K562 treated with DMSO at 1 percent for 4 hours (cell line): Measurements from ENCODE around the gene ALG13. TPM values are rescaled to one million over a fixed set of nuclear protein-coding genes. Genes with fewer than 3 reads are reported as not detected.

ENCODE experiments used
- total RNA-seq: library from RNA; unstranded; fragments of 300-600 nt; gene quantifications from 2 replicates; pipeline ENCODE4 v1.2.3, GENCODE V29; 2022; ENCODE audit not compliant: insufficient read depth

The ALG13 gene
- 18.7 and 26.7 TPM in 2 replicates for total RNA-seq

DNA sequence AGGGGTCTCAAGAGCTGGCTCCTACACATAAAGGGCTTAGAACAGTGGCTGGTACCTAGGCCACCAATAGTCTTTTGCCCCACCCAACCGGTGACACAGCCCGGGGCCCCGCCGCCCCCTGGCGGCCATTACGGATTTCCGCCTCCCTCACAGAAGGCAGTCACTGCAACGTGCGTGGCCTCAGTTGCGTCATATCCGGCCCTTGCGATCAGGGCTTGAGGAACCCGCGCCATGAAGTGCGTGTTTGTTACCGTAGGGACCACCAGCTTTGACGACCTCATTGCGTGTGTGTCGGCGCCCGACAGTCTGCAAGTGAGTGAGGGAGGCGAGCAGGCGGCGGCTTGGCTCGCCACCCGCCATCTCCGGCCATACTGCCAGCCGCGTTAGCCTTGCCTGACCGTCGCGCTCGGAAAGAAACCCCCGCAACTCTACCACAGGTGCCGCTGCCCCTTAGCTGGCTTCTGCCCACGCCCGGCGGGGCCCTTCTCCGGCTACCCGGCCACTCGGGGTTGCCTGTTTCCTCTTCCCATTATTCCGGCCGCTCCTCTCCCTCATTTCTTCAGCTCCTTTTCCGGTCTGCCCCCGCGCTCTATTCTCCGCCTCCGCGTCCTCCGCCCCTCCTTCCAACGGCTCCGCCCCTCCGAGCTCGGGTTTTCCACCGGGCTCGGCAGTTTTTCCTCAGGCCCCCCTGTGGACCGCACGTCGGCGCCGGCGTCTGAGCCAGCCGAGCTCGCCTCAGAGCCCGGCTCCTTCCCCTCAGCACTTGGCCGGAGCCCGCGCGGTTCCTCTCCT, at the start of gene ALG13:
TSS of gene ALG13 (plus strand) at position 183 of the 792 bp plus-strand sequence. CDS start at position 232, 49 bp downstream.

Other genes with a start within 250 kb of the ALG13 start
- not detected in 2 replicates for gene SERTM2, start 169.5 kb upstream of the ALG13 start, total RNA-seq
- gene TRPC5OS, start 195.0 kb downstream of the ALG13 start, total RNA-seq, result not detected in 2 replicates